Ascending aorta (tissue), 2 donors: ENCODE data around the gene NBAS. TPM values are rescaled to one million over a fixed set of nuclear protein-coding genes. Genes with fewer than 3 reads are reported as not detected.

ENCODE experiments used
- DNase-seq, 2 donors: peaks; one replicate each; pipeline ENCODE4 v3.0.0-alpha.2; 2019; ENCODE audit warnings: low spot score in 2 of 2
- H3K27ac ChIP-seq, 2 donors: fragments of 200-600 bp; sonication (generic); one replicate each; pipeline ENCODE4 v1.5.1; 2016 to 2017; ENCODE audit warnings: mild to moderate bottlenecking in 1 of 2
- H3K27me3 ChIP-seq: fragments of 200-600 bp; sonication (generic); one replicate; pipeline ENCODE4 v1.5.1; 2017
- H3K36me3 ChIP-seq, 2 donors: fragments of 200-600 bp; sonication (generic); one replicate each; pipeline ENCODE4 v1.5.1; 2016
- H3K4me1 ChIP-seq, 2 donors: fragments of 200-600 bp; sonication (generic); one replicate each; pipeline ENCODE4 v1.5.1; 2016 to 2017; ENCODE audit warnings: mild to moderate bottlenecking in 1 of 2
- H3K4me3 ChIP-seq, 2 donors: fragments of 200-600 bp; sonication (generic); one replicate each; pipeline ENCODE4 v1.5.1; 2016 to 2017; ENCODE audit warnings: mild to moderate bottlenecking in 1 of 2
- H3K9me3 ChIP-seq, 2 donors: fragments of 200-600 bp; sonication (generic); one replicate each; pipeline ENCODE4 v1.5.1; 2016
- CTCF ChIP-seq, 3 experiments: fragments of 200-600 bp in 2 of 3; fragments of 450-650 bp in 1 of 3; sonication (generic) in 2 of 3; IDR thresholded peaks; one replicate each; pipeline ENCODE4 v1.5.1; 2016 to 2019; ENCODE audit warnings: antibody characterized with exemption in 3 of 3, mild to moderate bottlenecking in 1 of 3, moderate library complexity in 1 of 3
- intact Hi-C: fragments of 100-400 bp; cut with DNase I; formaldehyde crosslinking; loops from one replicate; pipeline ENCODE4 v1.15.1; 2023
- total RNA-seq: library from RNA; depleted of rRNA; stranded (reverse); fragments of >200 nt; gene quantifications from one replicate; pipeline ENCODE4 v1.1.0, GENCODE V29; 2016

NBAS gene
- total RNA-seq, 1 donor from 2014 or later, result 37.1 TPM

DNA sequence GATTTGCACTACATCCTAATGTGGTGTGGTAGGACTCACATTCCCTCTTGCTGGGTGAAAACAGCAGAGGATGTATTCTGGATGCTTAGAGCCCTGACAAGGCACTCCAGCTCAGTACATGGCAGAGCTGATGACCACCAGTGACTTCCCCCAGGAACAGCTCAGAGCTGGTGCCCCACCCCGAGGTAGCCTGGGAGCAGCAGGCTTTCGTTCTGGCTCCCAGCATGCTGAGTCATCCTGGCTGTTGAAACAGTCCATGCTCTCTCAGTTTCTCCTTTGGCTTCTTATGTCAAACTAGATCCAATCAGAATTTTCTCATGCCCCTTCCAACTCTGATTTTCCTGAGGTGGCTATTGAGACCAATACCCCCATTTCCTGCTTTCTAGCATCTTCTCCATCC is 438.2 kb downstream of the NBAS start:
- no peak for TF ChIP-seq CTCF (IDR thresholded peaks at IDR 0.05)
- no peak for DNase-seq
- intact Hi-C loops, result no loop called here

DNA sequence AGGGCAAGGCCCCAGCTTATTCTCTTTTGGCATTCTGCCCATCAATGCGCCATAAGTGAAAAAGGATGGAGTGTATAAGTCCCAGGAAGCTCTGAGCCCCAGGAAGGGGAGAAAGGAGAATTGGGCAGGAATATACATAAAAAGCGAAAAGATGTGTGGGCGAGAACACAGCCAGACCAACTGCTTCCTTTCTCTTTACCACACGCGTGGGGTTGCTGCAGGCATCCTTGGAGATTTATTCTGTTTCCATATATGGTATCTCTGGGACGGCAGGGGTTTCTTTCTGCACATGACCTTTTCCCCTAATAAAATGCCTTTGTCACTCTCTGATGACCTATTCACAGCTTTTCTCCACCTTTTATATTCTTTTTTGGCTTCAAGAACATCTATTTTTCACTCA is 440.5 kb downstream of the NBAS start:
- no peak for TF ChIP-seq CTCF (IDR thresholded peaks at IDR 0.05)
- Histone ChIP-seq H3K4me1 (no peaks in the 10 kb centered on the region), H3K36me3 (no peaks in the 10 kb centered on the region), H3K4me3 (no peak overlapping the region), H3K27ac (no peak overlapping the region), H3K27me3 (no peaks in the 10 kb centered on the region), H3K9me3 (no peaks in the 10 kb centered on the region)
- no peak for DNase-seq
- intact Hi-C loops, result no loop called here

More for the DNA sequence above, 438.2 kb downstream of the NBAS start:
- H3K27ac ChIP-seq, result no peak overlapping the region
- no peaks in the 10 kb centered on the region for H3K36me3 ChIP-seq
- H3K9me3 ChIP-seq, result no peaks in the 10 kb centered on the region
- no peaks in the 10 kb centered on the region for H3K27me3 ChIP-seq
- no peak overlapping the region for H3K4me3 ChIP-seq
- H3K4me1 ChIP-seq, result no peaks in the 10 kb centered on the region

- Histone ChIP-seq H3K9me3 (no peaks in the 10 kb centered on the region), H3K27ac (no peak overlapping the region), H3K36me3 (no peaks in the 10 kb centered on the region), H3K27me3 (no peaks in the 10 kb centered on the region), H3K4me3 (no peak overlapping the region), H3K4me1 (no peaks in the 10 kb centered on the region)
- intact Hi-C loops, result no loop called here
- no peak for DNase-seq
- no peak for TF ChIP-seq CTCF (IDR thresholded peaks at IDR 0.05)
These were observed 441.4 kb downstream of the NBAS start for GRCh38 chr2:15119722-15120175.

DNA sequence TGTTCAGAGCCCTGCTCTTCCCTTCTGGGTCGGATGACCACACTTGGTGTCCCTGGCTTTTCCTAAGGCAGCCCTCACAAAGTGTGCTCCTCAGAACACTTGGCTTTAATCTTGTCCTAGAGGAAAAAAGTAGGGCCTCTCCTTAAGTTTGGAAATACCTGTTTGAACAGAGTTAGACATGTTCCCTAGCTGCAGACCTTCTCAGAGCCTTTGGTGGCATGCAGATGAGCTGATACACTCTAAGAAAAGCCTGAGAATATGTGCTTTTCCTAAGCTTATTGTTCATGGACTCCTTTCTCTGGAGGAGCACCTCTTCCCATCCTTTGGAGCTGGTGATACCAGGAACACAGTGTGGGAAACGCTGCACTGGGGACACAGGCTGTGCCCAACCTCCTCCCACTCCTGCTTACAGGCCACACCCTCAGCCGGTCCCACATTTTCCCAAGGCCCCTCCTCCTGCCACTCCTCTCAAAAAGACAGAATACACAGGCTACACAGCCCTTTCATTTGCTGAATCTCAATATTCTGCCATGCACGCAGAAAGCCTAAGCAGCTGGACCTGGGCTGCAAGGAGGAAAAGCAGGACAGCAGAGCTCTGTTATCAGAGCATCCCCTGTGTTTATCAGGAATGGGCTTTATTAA is 443.6 kb downstream of the NBAS start:
- Histone ChIP-seq H3K9me3 (peaks cover 3 to 14% of the 10 kb centered on the region in 2 donors), H3K36me3 (no peaks in the 10 kb centered on the region), H3K27ac (no peak overlapping the region), H3K4me1 (no peaks in the 10 kb centered on the region), H3K4me3 (no peak overlapping the region), H3K27me3 (no peaks in the 10 kb centered on the region)
- no peak for TF ChIP-seq CTCF (IDR thresholded peaks at IDR 0.05)
- intact Hi-C loops, result no loop called here
- DNase-seq, result no peak

Other genes starting within 250 kb of the NBAS start
- 21.5 TPM for gene DDX1, start 30.5 kb upstream of the NBAS start, total RNA-seq